ENCODE measurements around the gene COMMD10.
"Not testable (repeated sequence)": the region's sequence is repeated elsewhere in the genome, so short reads cannot be mapped to it uniquely, and the experiment has no call there.

Gene COMMD10

GRCh38 chr5:116097301-116097700 lies 12.5 kb downstream of the COMMD10 start:
- DNase-seq (no peak), ATAC-seq (no peak)

- ATAC-seq, result no peak
- DNase-seq, result no peak
Measured at GRCh38 chr5:116098998-116099397, 14.2 kb downstream of the COMMD10 start.

- not testable (repeated sequence) for ATAC-seq, DNase-seq
Measured at GRCh38 chr5:116104941-116105340, 20.1 kb downstream of the COMMD10 start.

- ATAC-seq (no peak), DNase-seq (no peak)
Measured at GRCh38 chr5:116115163-116115562, 30.3 kb downstream of the COMMD10 start.

GRCh38 chr5:116130471-116130870 lies 45.6 kb downstream of the COMMD10 start:
- DNase-seq (no peak), ATAC-seq (no peak)

GRCh38 chr5:116130976-116131375 lies 46.2 kb downstream of the COMMD10 start:
- no peak for ATAC-seq

DNA sequence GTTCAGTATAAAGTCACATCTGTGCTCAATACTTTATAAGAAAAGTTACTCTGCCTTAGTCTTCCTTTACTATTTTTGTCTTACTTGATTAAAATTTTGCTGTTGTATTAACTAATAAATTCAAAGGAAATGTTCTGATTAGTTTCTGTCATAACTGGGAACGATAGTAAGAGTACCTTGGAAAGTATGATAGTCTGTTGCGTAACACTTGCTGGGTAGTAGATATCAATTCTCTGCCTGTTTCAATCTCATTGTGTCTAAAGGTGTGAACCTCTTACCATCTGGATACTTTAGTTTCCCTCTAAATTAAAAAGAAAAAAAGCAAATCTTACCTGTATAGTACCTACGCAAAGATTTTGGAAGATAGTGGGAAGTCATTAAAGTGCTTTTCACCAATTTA lies 48.5 kb downstream of the COMMD10 start:
- ATAC-seq (no peak), DNase-seq (no peak)

More at GRCh38 chr5:116130976-116131375, 46.2 kb downstream of the COMMD10 start:
- no peak for DNase-seq

DNA sequence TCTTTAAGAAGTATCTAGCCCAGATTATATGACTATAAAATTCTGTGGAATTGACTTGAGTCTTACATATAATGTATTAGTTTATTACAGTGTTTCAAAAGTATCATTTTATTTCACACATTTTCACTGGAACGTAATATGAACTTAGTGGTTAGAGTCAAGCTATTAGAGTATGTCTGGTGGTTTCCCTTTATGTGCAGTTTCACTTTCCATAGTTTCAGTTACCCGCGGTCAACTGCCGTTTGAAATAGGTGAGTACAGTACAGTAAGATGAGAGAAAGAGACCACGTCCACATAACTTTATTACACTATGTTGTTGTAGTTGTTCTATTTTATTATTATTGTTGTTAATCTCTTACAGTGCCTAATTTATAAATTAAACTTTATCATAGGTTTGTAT lies 50.5 kb downstream of the COMMD10 start:
- peak; percentile 17 for DNase-seq
- peak; percentile 88 for ATAC-seq

GRCh38 chr5:116137544-116138378 lies 52.9 kb downstream of the COMMD10 start:
- ATAC-seq (no peak), DNase-seq (no peak)

DNA sequence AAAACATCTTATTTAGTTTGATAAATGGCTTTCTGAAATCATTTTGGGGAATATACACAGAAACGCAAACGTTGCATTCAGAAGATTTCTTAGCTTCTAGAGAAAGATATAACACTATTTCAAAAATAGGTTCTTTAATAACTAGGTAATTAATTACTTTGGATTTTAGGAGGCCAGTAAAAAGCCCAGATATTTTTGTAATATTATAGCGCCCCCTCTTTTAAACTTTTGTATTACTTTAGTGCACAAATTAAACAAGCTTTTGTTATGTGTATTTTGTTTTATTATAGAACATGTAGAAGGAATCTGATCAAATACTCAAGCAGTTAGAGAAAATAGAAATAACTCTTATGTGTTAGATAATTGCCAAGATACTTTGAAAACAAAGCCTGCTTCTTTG lies 57.7 kb downstream of the COMMD10 start:
- ATAC-seq, result no peak

DNA sequence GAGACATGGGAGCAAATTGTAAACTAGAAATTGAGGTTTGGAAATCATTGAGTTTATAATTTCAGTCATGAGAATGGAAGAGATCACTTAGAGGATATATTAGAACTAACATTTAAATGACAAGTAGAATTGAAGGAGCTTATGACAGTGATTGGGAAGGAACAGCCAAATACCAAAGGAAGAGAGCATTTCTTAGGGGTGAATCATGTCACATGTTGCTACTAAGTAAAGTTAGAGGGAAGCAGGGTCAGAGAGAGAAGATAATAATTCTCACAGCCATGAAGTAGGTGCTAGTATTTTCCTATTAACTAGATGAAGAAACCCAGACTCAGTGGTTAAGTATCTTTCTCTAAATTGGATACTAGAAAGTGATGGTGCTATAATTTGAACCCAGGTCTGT lies 59.3 kb downstream of the COMMD10 start:
- ATAC-seq, result no peak
- DNase-seq, result no peak

More for the DNA sequence above, 57.7 kb downstream of the COMMD10 start:
- DNase-seq, result no peak

DNA sequence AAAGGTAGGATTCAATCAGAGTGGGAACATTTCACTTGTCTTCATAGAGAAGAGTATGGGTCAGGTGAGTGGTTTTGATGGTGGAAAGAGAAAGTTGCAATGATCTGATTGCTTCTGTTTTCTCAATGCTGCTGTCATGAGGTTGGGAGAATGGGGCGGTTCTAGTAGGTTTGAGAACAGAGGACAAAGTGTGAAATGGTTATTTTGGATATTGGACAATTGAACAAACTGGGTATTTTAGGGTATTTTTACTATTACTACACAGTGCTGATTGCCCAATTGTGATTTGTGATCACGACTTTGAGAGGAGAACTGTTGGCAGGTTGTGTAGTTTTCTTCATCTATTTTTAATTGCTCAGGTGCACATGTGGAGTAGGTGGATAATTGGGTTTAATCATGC lies 60.2 kb downstream of the COMMD10 start:
- ATAC-seq, result no peak
- no peak for DNase-seq

- ATAC-seq (no peak), DNase-seq (peak; percentile 7)
Measured at GRCh38 chr5:116145416-116145815, 60.6 kb downstream of the COMMD10 start.

DNA sequence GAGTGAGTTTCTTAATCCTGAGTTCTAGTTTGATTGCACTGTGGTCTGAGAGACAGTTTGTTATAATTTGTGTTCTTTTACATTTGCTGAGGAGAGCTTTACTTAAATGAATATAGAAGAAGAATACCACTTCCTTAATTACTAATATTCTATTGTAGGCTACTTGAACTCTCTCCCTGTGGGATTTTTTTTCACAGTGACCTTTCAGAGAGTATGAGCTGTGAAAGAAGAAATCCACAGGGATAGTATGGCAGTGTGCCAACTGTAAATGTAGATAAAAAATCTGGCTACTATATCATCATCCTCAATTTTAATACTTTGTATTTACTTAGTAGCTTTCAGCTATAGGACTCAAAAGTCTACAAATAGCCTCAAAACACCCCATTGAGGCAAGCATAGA lies 67.3 kb downstream of the COMMD10 start:
- DNase-seq (no peak), ATAC-seq (no peak)

DNA sequence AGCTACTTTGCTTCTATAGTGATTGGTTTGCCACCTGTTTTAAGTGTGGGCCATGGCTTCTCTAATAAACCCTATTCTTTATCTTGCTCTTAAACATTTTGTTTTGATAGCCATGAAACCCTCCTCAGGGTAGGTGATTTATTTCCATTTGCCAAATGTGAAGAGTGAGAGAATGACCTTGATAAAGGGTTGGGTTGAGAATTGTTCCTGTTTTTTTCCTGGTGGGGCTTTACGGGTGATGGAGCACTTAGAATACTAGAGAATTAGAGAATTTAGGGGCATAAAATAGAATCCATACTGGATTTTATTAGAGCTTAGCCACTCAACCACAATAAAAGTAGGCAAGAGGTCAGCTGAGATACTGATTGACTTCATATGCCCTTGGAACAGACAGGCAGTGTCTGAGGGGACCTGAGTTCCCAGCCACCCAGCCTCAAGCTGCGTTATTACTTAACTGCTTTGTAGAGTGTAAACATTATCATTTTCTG lies 68.9 kb downstream of the COMMD10 start:
- DNase-seq (no peak), ATAC-seq (no peak)

DNA sequence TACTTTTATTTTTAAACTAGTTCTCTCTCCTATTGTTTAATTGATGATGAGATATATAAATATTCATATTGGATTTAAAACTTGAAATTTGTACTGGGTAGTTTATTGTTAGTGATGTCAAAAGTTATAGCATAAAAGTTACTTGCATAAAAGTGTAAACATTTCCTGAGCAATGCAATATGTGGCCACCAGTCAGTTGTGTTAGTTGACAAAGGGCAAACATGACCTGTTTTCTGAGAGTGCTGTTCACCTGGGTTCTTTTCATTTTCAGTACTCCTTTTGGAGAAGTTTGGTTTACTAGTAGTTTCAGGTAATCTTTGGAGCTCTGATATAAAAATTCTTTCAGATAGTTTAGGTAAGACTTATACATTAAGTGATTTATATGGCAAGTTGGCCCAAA lies 69.4 kb downstream of the COMMD10 start:
- ATAC-seq, result no peak
- DNase-seq, result no peak

- ATAC-seq (no peak), DNase-seq (no peak)
Measured at GRCh38 chr5:116154931-116155330, 70.1 kb downstream of the COMMD10 start.

DNA sequence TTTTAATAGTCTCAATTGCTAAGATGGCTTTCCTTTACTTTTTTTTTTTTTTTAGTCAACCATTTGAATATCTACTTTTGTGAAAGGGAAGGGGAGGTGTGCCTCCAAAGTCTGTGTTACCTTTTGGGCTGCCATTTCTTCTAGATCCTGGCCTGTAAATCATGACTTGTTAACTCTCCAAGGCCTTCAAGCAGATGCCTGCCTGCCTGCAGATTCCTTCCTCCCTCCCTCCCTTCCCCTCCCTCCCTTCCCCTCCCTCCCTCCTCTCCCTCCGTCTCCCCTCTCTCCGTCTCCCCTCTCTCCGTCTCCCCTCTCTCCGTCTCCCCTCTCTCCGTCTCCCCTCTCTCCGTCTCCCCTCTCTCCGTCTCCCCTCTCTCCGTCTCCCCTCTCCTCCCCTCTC lies 73.1 kb downstream of the COMMD10 start:
- DNase-seq (no peak), ATAC-seq (no peak)

DNA sequence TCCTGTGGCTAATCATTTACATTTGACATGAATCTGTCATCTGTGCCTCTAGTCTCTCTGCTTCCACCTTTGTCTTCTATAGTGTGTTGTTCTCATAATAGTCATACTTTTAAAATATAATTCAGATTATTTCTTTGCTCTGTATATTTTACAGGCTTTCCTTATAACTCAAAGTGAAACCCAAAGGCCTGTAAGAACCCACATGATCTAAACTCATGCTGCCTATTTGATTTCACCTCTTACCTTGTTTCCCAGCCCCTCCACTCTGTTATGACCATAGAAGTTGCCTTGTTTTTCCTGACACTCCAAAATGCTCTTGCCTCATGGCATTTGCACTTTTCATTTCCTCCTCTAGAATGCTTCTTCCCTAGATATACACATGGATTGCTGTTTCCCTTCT lies 74.2 kb downstream of the COMMD10 start:
- ATAC-seq (no peak), DNase-seq (no peak)

- DNase-seq, result no peak
- no peak for ATAC-seq
Measured at GRCh38 chr5:116174111-116174510, 89.3 kb downstream of the COMMD10 start.

DNA sequence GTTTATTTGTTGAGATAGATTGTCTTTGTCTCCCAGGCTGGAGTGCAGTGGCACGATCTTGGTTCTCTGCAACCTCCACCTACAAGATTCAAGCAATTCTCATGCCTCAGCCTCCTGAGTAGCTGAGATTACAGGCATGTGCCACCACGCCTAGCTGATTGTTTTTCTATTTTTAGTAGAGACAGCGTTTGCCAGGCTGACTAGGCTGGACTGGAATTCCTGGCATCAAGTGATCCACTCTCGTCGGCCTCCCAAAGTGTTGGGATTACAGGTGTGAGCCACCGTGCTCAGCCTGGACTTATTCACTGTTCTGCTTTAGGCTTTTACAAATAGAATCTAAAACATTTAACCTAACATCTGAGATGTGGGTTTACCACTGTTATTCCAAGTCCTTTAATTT lies 91.3 kb downstream of the COMMD10 start:
- ATAC-seq, result no peak
- DNase-seq, result no peak

DNA sequence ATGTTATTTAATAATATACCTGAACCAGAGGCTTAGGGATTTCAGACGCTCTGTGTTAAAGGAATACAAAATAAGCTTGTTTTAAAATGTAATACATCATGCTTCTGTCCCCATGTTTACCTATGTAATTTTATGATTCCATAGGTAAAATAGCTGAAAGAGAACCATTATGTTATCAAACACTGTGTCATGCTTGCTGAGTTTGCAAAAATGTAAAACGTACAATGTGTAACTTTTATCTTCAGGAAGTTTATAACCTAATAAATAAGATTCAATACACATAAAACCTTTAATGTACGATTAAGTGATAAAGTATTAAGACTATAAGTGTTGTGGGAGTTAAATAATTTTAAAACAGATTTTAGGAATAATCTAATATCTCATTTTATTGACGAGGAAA lies 94.1 kb downstream of the COMMD10 start:
- DNase-seq, result no peak
- ATAC-seq, result no peak

- no peak for ATAC-seq
- DNase-seq, result no peak
Measured at GRCh38 chr5:116209166-116209565, 124.3 kb downstream of the COMMD10 start.

DNA sequence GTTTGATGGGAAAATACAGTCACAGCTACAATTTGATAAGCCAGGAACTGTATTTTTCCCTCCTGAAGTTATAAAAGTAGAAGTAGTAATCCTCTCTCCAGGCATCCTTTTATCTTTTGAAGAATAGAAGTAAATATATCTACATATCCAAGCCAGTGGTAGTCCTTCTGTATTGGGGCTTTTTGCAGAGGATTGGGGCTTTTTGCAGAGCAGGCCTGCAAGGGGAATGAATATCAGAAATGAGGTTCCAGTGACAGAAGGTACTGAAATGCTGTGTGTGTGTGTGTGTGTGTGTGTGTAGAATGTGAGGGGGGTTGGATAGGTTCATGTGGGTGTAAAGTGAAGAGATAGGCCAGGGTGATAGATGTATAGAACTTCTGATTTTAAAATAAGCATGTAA lies 127.4 kb downstream of the COMMD10 start:
- ATAC-seq, result no peak
- DNase-seq, result no peak

All from stimulated activated naive CD8-positive, alpha-beta T cell treated with anti-CD3 and anti-CD28 coated beads, Interleukin-15, Interleukin-2, amounts not matched to agents 100 U/mL and 50 U/mL, for 24 hours (primary cell).